SK-N-SH treated with all-trans-retinoic acid at 6 μM for 48 hours (cell line): ENCODE measurements around the gene VAPA.

Experiments
- ARNTL ChIP-seq: fragments of 450-650 bp; formaldehyde crosslinking; IDR thresholded peaks from 2 replicates; pipeline ENCODE4 v1.5.0; 2020; ENCODE audit warnings: low read depth, mild to moderate bottlenecking, moderate library complexity, borderline replicate concordance
- OSR1 ChIP-seq: fragments of 250-450 bp; sonication (Bioruptor Pico); IDR thresholded peaks from 2 replicates; pipeline ENCODE4 v1.8.0; 2022; ENCODE audit warnings: moderate library complexity, mild to moderate bottlenecking, inconsistent platforms
- TOX ChIP-seq: fragments of 250-450 bp; sonication (Bioruptor Pico); IDR thresholded peaks from 2 replicates; pipeline ENCODE4 v1.8.0; 2021; ENCODE audit warnings: mild to moderate bottlenecking, moderate library complexity, borderline replicate concordance

DNA sequence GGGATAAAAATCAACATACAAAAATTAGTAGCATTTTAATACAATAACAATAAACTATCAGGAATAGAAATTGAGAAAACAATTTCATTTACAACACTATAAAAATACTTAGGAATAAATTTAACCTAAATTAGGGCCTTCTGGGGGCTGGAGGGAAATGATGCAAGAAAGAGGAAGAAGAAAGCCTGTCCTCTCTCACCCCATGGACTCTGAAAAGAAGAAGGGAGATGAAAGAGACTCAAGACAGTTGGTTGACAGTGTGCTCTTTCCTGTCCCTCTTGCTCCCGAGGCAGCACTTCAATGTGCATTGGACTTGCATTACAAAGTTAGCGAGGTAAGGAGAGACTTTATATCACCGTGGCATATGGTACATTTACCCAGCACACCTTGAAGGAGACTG is 88.5 kb downstream of the VAPA start:
- no peak for TF ChIP-seq OSR1 (CRISPR knock-in tag)
- no peak for TF ChIP-seq ARNTL
- no peak for TF ChIP-seq TOX
